GM18508 (cell line): ENCODE measurements around the gene TBCEL.
"Not testable (repeated sequence)": the region's sequence is repeated elsewhere in the genome, so short reads cannot be mapped to it uniquely, and the experiment has no call there.

Experiments
- ATAC-seq: cut with Tn5 transposase; IDR thresholded peaks from one replicate; pipeline ENCODE4 v1.9.1; 2021; ENCODE audit warnings: moderate number of reproducible peaks; ENCODE audit not compliant: insufficient read depth, unreplicated experiment

TBCEL gene

GRCh38 chr11:121099364-121099763, 75.5 kb downstream of the TBCEL start:
- no peak for ATAC-seq

- ATAC-seq: no peak
These were observed 76.0 kb downstream of the TBCEL start for GRCh38 chr11:121099885-121100284.

DNA sequence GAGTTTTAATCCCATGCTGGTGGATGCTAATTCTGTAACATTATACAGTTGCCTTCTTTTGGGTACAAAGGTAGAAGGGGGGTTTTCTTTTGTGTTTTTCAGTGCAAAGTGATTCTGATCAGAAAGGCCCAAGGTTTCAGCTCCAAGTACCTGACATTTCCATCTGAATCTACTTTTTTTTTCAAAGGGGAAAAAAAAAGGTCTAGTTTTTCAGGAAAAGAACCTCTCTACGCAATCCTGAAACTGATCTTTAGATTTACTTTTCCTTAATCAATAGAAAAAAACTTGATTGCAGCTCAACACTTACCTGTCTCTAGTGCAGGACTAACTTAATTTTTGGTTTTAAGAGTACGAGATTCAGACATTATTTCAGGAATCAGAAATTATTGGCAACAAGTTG, 77.0 kb downstream of the TBCEL start, which contains the start of gene TECTA:
Gene TECTA, plus strand, starts transcription at position 301 of the 400 bp plus-strand sequence. CDS start 1,423 bp downstream, outside the sequence.
- no peak for ATAC-seq

GRCh38 chr11:121104312-121104762, 80.4 kb downstream of the TBCEL start:
- ATAC-seq: no peak

- no peak for ATAC-seq
These were observed 81.2 kb downstream of the TBCEL start for GRCh38 chr11:121105063-121105480.

DNA sequence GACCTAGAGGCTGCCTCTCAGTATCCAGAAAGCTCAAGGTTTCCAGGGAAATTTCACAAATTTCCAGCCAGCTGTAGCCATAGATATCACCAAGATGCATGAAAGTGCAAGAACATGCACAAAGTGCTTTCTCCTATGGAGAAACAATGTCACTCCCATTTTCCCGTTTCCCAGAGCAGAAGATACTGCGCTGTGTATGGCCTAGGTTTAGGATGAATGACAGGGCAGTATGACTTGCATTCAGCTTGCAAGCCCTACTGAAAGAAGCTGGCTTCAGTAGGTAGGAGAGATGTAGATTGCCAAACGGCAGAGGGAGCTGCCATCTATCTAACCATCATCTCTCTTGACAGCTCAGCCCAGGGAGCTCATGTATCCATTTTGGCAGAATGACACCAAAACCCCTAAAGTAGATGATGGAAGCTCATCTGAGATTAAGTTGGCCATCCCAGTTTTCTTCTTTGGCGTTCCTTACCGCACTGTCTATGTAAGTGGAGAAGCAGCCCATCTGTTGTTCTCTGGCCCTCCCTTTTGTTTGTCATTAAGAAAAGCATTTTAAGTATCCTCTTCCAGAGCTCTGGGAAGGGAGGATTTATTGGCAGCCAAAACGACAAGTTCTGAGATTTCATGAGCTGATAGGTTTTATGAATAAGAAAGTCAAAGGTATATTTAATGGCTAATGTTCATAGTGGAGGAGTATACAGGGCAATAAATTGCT, 81.7 kb downstream of the TBCEL start:
- ATAC-seq: no peak

DNA sequence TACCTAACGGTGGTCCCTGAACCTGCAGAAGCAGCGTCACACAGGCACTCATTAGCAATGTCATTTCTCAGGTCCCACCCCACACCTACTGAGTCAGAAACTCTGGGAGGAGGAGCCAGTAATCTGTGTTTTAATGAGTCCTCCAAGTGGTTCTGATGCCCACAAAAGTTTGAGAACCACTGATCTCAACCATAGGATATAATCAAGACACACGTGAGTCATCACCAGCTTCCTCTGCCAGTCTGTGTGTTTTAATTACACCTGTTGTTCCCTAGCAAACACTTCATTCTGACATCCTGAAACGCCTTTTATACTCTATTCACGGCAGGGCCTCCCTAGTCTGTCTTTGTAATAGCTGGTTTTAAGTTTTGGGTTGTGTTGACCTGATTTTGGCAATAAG, 82.9 kb downstream of the TBCEL start:
- ATAC-seq: no peak

GRCh38 chr11:121108413-121108812, 84.5 kb downstream of the TBCEL start:
- ATAC-seq: no peak

DNA sequence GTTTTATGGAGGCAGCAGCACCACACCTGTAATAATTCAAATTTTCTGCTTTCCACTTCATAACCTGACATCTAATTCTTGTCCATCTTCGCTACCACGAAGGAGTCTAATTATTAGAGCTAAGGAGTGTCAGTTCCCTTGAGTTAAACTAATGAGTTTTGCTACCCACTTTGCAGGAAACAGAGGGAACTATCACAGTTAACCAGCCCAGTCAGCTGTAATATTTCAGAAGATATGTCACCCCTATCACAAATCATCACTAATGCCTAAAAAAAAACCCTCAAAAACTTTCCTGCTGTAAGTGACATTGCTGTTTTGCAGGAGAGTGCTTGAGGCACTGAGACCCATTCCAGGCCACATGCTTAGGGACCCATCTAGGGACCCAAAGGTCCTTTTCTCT, 85.6 kb downstream of the TBCEL start:
- no peak for ATAC-seq

DNA sequence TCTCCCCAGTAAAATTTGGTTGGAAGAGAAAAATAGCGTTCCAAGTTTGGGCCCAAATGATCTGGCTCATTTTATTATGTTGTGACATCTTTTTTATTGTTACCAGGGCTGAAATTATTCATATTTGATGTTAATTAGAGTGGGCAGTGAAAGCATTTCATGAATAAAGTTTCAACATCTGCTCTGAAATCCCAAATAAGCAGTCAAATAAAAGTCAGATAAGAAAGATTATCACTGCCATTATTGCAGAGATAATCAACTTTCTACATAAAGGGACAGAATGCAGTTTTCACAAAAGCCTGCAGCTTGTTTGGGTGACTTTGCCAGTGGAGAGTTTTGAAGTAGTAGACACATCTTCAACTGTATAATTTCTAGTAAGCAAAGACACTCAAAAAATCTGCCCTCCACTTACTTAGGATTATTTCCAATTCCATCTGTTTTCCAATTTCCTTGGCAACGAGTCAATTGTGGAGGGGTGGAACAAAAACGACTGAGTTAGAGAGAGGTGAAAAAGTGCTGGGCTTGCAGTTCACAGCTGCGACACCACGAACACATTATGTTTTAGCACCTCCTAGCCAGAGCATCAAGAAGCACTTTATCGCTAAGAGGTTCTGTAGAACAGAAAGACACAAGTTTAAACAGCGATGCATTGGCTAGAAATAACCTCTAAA, 86.1 kb downstream of the TBCEL start:
- ATAC-seq: no peak

GRCh38 chr11:121110871-121111724, 87.2 kb downstream of the TBCEL start:
- no peak for ATAC-seq

DNA sequence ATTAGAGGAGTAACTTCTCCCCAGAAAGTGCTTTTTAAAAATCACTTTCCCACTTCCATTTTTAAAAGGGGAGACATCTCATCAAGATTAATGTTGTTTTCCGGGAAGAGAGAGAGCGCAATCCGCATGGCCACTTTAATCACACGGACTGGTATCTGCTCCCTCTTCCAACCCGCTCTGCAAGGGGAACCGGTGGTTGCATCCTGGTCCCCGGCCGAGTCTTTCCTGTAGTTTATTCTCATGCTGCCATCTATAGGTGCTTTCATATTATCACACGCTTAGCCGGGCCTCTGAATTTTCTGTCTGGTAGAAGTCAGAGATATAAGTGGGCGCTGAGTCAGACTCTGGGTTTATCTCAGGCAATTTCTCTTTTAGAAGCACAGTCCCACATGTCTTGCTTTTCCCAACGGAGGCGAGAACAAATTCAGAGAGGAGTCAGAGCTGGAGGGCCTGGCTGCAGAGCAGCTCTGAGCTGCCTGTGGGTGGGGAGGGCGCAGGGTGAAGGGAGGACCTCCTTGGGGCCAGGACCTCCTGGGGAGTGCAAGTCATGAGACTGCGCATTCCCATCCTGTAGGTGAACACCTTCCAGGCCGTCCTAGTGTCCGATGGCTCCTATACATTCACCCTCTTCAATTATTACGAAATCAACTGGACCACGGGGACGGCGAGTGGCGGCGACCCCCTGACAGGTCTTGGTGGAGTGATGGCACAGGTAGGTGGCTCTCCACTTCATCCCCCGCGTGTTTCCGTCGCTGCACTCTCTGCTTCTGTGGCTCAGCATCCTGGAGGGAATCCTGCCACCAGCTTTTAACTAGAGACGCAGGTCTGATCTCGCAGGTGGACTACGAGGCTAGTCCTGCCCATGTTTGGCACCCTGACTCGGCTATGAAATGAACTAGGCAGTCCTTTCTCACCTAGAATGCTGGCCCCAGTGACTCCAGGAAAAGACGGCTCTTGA, 88.9 kb downstream of the TBCEL start:
- ATAC-seq: no peak

DNA sequence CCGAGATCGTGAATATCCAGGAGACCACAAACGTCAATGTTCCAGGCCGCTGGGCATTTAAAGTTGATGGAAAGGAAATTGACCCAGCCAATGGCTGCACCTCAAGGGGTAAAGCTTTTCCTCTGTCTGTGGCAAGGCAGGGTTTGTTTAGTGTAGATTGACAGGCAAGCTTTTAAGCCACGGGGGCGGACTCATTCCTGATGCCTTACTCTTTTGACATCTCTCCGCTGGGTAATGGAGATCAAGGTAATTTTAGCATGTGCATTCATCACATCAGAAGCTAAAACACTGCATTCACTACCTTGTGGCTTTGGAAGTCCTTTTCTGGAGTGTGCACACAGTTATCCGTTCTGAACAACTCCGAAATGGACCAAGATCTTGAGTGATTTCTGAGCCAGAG, 89.7 kb downstream of the TBCEL start:
- ATAC-seq: no peak

GRCh38 chr11:121115024-121115423, 91.1 kb downstream of the TBCEL start:
- ATAC-seq: not testable (repeated sequence)

DNA sequence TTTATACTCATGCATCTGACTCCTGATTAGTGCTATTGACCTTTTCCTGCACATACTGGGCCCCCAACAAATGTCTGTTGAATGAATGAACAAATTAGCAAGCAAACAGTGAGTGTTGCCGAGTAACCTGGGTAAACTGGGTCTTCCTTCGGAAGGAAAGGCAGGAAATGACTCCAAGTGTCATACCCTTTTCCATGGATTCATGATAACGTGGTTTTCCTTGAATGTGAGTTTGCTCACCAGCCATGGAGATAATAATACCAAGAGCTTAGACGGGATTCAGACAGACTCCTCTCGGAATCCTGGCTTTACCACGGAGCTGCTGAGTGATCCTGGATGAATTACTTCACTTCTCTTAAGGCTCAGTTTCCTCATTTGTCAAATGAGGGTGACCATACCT, 93.9 kb downstream of the TBCEL start:
- no peak for ATAC-seq

DNA sequence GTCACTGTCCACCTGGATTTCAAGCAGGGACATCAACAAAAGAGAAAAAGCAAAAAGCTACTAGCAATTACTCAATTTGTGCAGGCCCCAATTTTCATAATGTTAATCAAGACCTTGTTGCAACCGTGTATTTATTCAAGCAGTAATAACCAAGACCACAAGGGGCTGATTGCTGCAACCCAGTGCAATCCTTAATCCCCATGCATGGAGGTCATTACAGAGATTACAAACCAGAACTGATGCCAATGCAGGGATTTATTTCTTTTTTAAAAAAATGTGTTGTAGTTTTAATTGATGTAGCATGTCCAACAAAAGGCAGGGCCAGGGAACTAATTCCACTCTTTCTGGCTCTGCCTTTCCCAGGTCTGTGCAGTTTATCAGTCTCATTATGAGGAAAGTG, 95.5 kb downstream of the TBCEL start:
- ATAC-seq: no peak

- ATAC-seq: no peak
These were observed 98.4 kb downstream of the TBCEL start for GRCh38 chr11:121122328-121122727.

GRCh38 chr11:121123496-121124069, 99.7 kb downstream of the TBCEL start:
- ATAC-seq: no peak

DNA sequence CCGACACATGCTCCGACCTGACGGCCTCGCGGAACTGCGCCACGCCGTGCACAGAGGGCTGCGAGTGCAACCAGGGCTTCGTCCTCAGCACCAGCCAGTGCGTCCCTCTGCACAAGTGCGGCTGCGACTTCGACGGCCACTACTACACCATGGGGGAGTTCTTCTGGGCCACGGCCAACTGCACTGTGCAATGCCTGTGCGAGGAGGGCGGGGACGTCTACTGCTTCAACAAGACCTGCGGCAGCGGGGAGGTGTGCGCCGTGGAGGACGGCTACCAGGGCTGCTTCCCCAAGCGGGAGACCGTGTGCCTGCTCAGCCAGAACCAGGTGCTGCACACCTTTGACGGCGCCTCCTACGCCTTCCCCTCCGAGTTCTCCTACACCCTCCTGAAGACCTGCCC, 103.9 kb downstream of the TBCEL start:
- no peak for ATAC-seq
